Neural progenitor cell (in vitro differentiated cells): Measurements from ENCODE around the gene LGR6. TPM values are rescaled to one million over a fixed set of nuclear protein-coding genes. Genes with fewer than 3 reads are reported as not detected.

Source experiments
- DNase-seq: peaks from one replicate; pipeline ENCODE4 v3.0.0-alpha.2; 2016; ENCODE audit warnings: low spot score
- H2AFZ ChIP-seq: fragments of 200-600 bp; sonication (generic); replicated peaks from 2 replicates; pipeline ENCODE4 v1.6.1; 2016; ENCODE audit warnings: antibody characterized with exemption
- H3F3A ChIP-seq: fragments of 200-600 bp; sonication (generic); 2 replicates; pipeline ENCODE4 v1.6.1; 2016; ENCODE audit warnings: antibody characterized with exemption, low read depth
- H3K27ac ChIP-seq: fragments of 200-600 bp; sonication (generic); 2 replicates; pipeline ENCODE4 v1.5.1; 2016; ENCODE audit warnings: mild to moderate bottlenecking
- H3K27me3 ChIP-seq: fragments of 200-600 bp; sonication (generic); 2 replicates; pipeline ENCODE4 v1.6.1; 2016; ENCODE audit warnings: mild to moderate bottlenecking, moderate library complexity
- H3K36me3 ChIP-seq: fragments of 200-600 bp; sonication (generic); 2 replicates; pipeline ENCODE4 v1.5.1; 2016
- H3K4me1 ChIP-seq: fragments of 200-600 bp; sonication (generic); 2 replicates; pipeline ENCODE4 v1.6.1; 2016; ENCODE audit warnings: mixed run types
- H3K4me2 ChIP-seq: fragments of 200-600 bp; sonication (generic); 2 replicates; pipeline ENCODE4 v1.6.1; 2016
- H3K4me3 ChIP-seq: fragments of 200-600 bp; sonication (generic); 2 replicates; pipeline ENCODE4 v1.5.1; 2016
- H3K79me2 ChIP-seq: fragments of 200-600 bp; sonication (generic); 2 replicates; pipeline ENCODE4 v1.6.1; 2016; ENCODE audit warnings: low read depth
- H3K9ac ChIP-seq: fragments of 200-600 bp; sonication (generic); 2 replicates; pipeline ENCODE4 v1.6.1; 2016
- H3K9me3 ChIP-seq: fragments of 200-600 bp; sonication (generic); 2 replicates; pipeline ENCODE4 v1.5.1; 2016; ENCODE audit warnings: low read depth
- H4K20me1 ChIP-seq: fragments of 200-600 bp; sonication (generic); 2 replicates; pipeline ENCODE4 v1.6.1; 2016; ENCODE audit warnings: low read depth
- H3K27ac Mint-ChIP-seq: 3 replicates; pipeline ENCODE4 v1.8.0; 2021; ENCODE audit warnings: mixed read lengths
- H3K27me3 Mint-ChIP-seq: 2 replicates; pipeline ENCODE4 v1.8.0; 2022; ENCODE audit warnings: low read depth, mild to moderate bottlenecking, inconsistent platforms, moderate library complexity, mixed read lengths; ENCODE audit not compliant: insufficient read depth
- H3K36me3 Mint-ChIP-seq: 3 replicates; pipeline ENCODE4 v1.8.0; 2021; ENCODE audit warnings: mixed read lengths
- H3K4me1 Mint-ChIP-seq: 3 replicates; pipeline ENCODE4 v1.8.0; 2021; ENCODE audit warnings: mixed read lengths
- H3K4me3 Mint-ChIP-seq: 3 replicates; pipeline ENCODE4 v1.8.0; 2021; ENCODE audit warnings: mild to moderate bottlenecking, moderate library complexity, mixed read lengths
- H3K9me3 Mint-ChIP-seq: 3 replicates; pipeline ENCODE4 v1.8.0; 2020; ENCODE audit warnings: mixed read lengths
- CTCF ChIP-seq: fragments of 200-600 bp; sonication (generic); IDR thresholded peaks from 2 replicates; pipeline ENCODE4 v1.5.1; 2017; ENCODE audit warnings: antibody characterized with exemption, mild to moderate bottlenecking
- EZH2 ChIP-seq: fragments of 200-600 bp; sonication (generic); IDR thresholded peaks from 2 replicates; pipeline ENCODE4 v1.6.1; 2017; ENCODE audit warnings: antibody characterized with exemption, mild to moderate bottlenecking, moderate library complexity
- EZH2phosphoT487 ChIP-seq: fragments of 200-600 bp; sonication (generic); IDR thresholded peaks from 2 replicates; pipeline ENCODE4 v1.6.1; 2017; ENCODE audit warnings: antibody characterized with exemption
- total RNA-seq: library from RNA; depleted of rRNA; stranded (reverse); fragments of >200 nt; gene quantifications from 2 replicates; pipeline ENCODE4 v1.2.3, GENCODE V29; 2015; ENCODE audit warnings: low replicate concordance

Gene LGR6
- total RNA-seq, 1 donor from 2014 or later = not detected

GRCh38 chr1:202293569-202293968 is 100.0 kb downstream of the LGR6 start:
- Histone ChIP-seq H3K36me3 (no peaks in the 10 kb centered on the region), H3K4me2 (no peak overlapping the region), H3K79me2 (no peaks in the 10 kb centered on the region), H3K4me3 (no peak overlapping the region), H3K27me3 (no peaks in the 10 kb centered on the region), H3K9me3 (no peaks in the 10 kb centered on the region), H3K27ac (no peak overlapping the region), H2AFZ (no peak overlapping the region), H3F3A (no peaks in the 10 kb centered on the region), H3K4me1 (peaks cover 10% of the 10 kb centered on the region), H4K20me1 (no peaks in the 10 kb centered on the region), H3K9ac (no peak overlapping the region)
- Mint-ChIP-seq H3K36me3 (no peaks in the 10 kb centered on the region), H3K4me1 (no peaks in the 10 kb centered on the region), H3K4me3 (no peak overlapping the region), H3K27ac (no peak overlapping the region), H3K27me3 (no peaks in the 10 kb centered on the region), H3K9me3 (no peaks in the 10 kb centered on the region)
- TF ChIP-seq EZH2phosphoT487 = no peak
- no peak for TF ChIP-seq CTCF
- no peak for TF ChIP-seq EZH2
- DNase-seq = no peak

- no peak for DNase-seq
- Mint-ChIP-seq H3K36me3 (no peaks in the 10 kb centered on the region), H3K4me1 (no peaks in the 10 kb centered on the region), H3K4me3 (no peak overlapping the region), H3K27ac (no peak overlapping the region), H3K27me3 (peaks cover 5% of the 10 kb centered on the region), H3K9me3 (peaks cover 2% of the 10 kb centered on the region)
- no peaks in the 10 kb centered on the region for H3K79me2 ChIP-seq
- H3K4me1 ChIP-seq = no peaks in the 10 kb centered on the region
- H3F3A ChIP-seq = no peaks in the 10 kb centered on the region
- H3K4me3 ChIP-seq = no peak overlapping the region
- H3K9ac ChIP-seq = no peak overlapping the region
- no peak overlapping the region for H2AFZ ChIP-seq
- H3K27me3 ChIP-seq = no peaks in the 10 kb centered on the region
- H3K4me2 ChIP-seq = no peak overlapping the region
- H3K36me3 ChIP-seq = no peaks in the 10 kb centered on the region
- H3K9me3 ChIP-seq = no peaks in the 10 kb centered on the region
- TF ChIP-seq CTCF = no peak
- H4K20me1 ChIP-seq = no peaks in the 10 kb centered on the region
- H3K27ac ChIP-seq = no peak overlapping the region
Measured at GRCh38 chr1:202302166-202302565, 108.6 kb downstream of the LGR6 start.

- Histone ChIP-seq H3K4me3 (no peak overlapping the region), H3K9ac (no peak overlapping the region), H3K27ac (no peak overlapping the region), H4K20me1 (no peaks in the 10 kb centered on the region), H3K4me1 (no peaks in the 10 kb centered on the region), H2AFZ (no peak overlapping the region), H3K27me3 (no peaks in the 10 kb centered on the region), H3K4me2 (no peak overlapping the region), H3K36me3 (no peaks in the 10 kb centered on the region), H3F3A (no peaks in the 10 kb centered on the region), H3K79me2 (no peaks in the 10 kb centered on the region), H3K9me3 (no peaks in the 10 kb centered on the region)
- Mint-ChIP-seq H3K4me1 (no peaks in the 10 kb centered on the region), H3K9me3 (peaks cover 2% of the 10 kb centered on the region), H3K36me3 (no peaks in the 10 kb centered on the region), H3K4me3 (no peak overlapping the region), H3K27ac (no peak overlapping the region), H3K27me3 (peaks cover 11% of the 10 kb centered on the region)
- DNase-seq = no peak
- TF ChIP-seq EZH2 = no peak
- TF ChIP-seq EZH2phosphoT487 = no peak
- TF ChIP-seq CTCF = no peak
Measured at GRCh38 chr1:202304375-202304774, 110.8 kb downstream of the LGR6 start.

- no peaks in the 10 kb centered on the region for H3K36me3 ChIP-seq
- no peak for DNase-seq
- Mint-ChIP-seq H3K36me3 (no peaks in the 10 kb centered on the region), H3K4me1 (no peaks in the 10 kb centered on the region), H3K27ac (peak overlapping the region; percentile 14), H3K27me3 (peaks cover 9% of the 10 kb centered on the region), H3K9me3 (no peaks in the 10 kb centered on the region), H3K4me3 (no peak overlapping the region)
- H3K27ac ChIP-seq = no peak overlapping the region
- H3K27me3 ChIP-seq = no peaks in the 10 kb centered on the region
- H3K9ac ChIP-seq = no peak overlapping the region
- H3K4me2 ChIP-seq = no peak overlapping the region
- H3K9me3 ChIP-seq = no peaks in the 10 kb centered on the region
- no peaks in the 10 kb centered on the region for H4K20me1 ChIP-seq
- H3K4me3 ChIP-seq = no peak overlapping the region
- H2AFZ ChIP-seq = no peak overlapping the region
- TF ChIP-seq EZH2phosphoT487 = no peak
- TF ChIP-seq CTCF = no peak
- H3F3A ChIP-seq = no peaks in the 10 kb centered on the region
- H3K4me1 ChIP-seq = no peaks in the 10 kb centered on the region
- H3K79me2 ChIP-seq = no peaks in the 10 kb centered on the region
Measured at GRCh38 chr1:202305168-202305567, 111.6 kb downstream of the LGR6 start.
